ENCODE data around the gene NADK.

Gene NADK

GRCh38 chr1:1785666-1786065 lies 7.4 kb upstream of the NADK start:
- no peak for FAIRE-seq

GRCh38 chr1:1784933-1785332 lies 6.7 kb upstream of the NADK start:
- FAIRE-seq = no peak

GRCh38 chr1:1783320-1783719 lies 5.0 kb upstream of the NADK start:
- FAIRE-seq = no peak

GRCh38 chr1:1782399-1783221 lies 4.3 kb upstream of the NADK start:
- no peak for FAIRE-seq

- FAIRE-seq = no peak
These were observed 3.2 kb upstream of the NADK start for GRCh38 chr1:1781526-1781903.

- FAIRE-seq = no peak
These were observed 2.6 kb upstream of the NADK start for GRCh38 chr1:1780598-1781525.

- FAIRE-seq = no peak
These were observed 1.7 kb upstream of the NADK start for GRCh38 chr1:1779691-1780597.

GRCh38 chr1:1779320-1779675 lies 1.0 kb upstream of the NADK start:
- FAIRE-seq = no peak

GRCh38 chr1:1778663-1779319 lies 521 bp upstream of the NADK start:
- no peak for FAIRE-seq

- no peak for FAIRE-seq
These were observed 729 bp downstream of the NADK start for GRCh38 chr1:1777583-1777899.

- FAIRE-seq = no peak
These were observed 1.3 kb downstream of the NADK start for GRCh38 chr1:1776672-1777582.

- no peak for FAIRE-seq
These were observed 2.7 kb downstream of the NADK start for GRCh38 chr1:1775327-1776226.

GRCh38 chr1:1773874-1774273 lies 4.4 kb downstream of the NADK start:
- FAIRE-seq = no peak

GRCh38 chr1:1771096-1771495 lies 7.2 kb downstream of the NADK start:
- FAIRE-seq = no peak

- FAIRE-seq = no peak
These were observed 8.2 kb downstream of the NADK start for GRCh38 chr1:1770102-1770501.

GRCh38 chr1:1768249-1768992 lies 9.8 kb downstream of the NADK start:
- no peak for FAIRE-seq

GRCh38 chr1:1764876-1765470 lies 13.3 kb downstream of the NADK start:
- FAIRE-seq = no peak

GRCh38 chr1:1763657-1764621 lies 14.3 kb downstream of the NADK start:
- FAIRE-seq = no peak

Data from G401.6 (cell line).